HG02678 (cell line): ENCODE data around the gene INSYN2B.

ENCODE experiments used
- ATAC-seq: cut with Tn5 transposase; IDR thresholded peaks from one replicate; pipeline ENCODE4 v1.9.1; 2021; ENCODE audit warnings: mild to moderate bottlenecking, moderate library complexity; ENCODE audit not compliant: unreplicated experiment

INSYN2B gene

DNA sequence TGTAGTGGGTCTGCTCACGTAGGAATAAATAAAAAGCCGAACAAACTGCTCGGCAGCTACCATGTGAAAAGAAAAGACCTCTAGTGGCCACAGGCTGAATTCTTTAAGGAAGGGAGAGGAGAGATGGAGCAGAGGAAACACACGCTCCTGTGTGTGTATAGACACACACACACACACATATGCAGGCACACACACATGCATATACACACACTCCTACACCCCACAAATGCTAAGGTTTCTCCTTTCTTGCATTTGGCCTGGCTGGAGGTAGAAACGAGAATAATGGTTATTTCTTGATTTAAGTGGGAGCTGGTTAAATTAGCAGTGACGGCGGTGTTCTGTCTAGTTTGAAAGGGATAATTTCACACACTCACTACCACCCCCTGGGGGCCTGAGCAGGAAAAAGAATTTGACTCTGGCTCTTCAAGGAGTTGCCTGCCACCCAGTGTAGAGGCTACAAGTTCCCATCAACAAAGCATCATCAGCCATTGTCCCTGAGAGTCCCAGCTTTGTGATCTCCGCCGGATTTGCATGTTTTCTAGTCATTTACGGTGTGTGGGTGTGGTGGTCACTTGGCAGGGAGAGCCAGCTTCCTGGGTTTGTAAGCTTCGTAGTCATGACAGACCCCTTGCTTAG lies at the start of gene INSYN2B:
Gene INSYN2B, minus strand, starts transcription at position 78 of the 636 bp plus-strand sequence. CDS start 96,597 bp downstream, outside the sequence.
- no peak for ATAC-seq

DNA sequence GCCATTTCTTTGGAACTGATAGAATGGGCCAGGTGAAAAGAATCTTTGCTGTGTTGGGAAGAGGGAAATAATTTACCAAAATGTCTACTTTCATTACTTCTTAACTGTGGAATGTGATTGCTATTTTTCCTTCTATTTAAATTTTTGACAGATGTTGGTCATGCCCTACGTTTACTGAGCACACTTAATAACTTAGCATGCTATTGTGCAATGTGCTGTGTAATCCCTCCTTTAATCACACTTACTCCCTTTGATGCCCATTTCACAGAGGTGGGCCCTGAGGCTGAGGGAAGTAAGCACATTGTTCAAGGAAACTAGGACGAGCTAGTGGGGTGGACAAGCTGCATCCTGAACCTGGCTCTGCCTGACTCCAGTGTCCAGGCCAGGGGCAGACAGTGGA lies 47.8 kb upstream of the INSYN2B start:
- no peak for ATAC-seq

DNA sequence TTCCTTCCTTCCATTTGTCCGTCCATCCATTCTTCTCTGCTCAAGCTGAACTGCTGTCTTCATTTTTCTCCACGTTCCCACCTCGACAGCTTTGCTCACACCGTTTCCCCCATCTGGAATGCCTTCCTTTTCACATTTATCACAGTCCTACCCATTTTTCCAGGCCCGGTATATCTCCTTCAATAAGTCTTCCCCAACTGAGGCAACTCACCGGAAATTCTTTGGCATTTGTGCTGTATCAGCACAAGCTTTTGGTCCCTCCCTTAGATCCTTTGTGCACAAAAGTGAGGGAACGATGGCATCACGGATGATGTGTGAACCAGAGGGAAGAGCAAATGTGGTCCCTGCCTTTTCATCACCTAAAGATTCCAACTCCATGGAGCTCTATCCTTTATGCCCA lies 45.6 kb upstream of the INSYN2B start:
- ATAC-seq: no peak

DNA sequence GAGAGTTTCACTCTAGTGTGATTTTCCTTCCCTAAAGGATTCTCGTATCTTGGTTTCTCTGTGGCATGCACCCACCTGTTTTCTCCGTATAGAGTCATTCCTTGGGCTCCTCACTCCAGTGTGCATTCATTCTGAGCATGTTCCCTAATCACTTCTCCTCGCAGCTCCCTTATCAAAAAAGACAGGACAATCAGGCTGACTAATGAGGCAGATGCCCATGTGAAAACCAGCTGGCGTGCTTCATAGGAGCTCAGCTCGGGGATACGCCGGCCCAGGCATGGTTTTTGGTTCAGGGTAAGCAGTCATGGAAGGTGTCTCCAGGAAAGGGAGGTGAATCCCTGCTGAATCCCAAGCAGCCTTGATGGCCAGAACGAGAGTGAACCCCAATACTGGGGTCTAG lies 41.2 kb upstream of the INSYN2B start:
- ATAC-seq: no peak

DNA sequence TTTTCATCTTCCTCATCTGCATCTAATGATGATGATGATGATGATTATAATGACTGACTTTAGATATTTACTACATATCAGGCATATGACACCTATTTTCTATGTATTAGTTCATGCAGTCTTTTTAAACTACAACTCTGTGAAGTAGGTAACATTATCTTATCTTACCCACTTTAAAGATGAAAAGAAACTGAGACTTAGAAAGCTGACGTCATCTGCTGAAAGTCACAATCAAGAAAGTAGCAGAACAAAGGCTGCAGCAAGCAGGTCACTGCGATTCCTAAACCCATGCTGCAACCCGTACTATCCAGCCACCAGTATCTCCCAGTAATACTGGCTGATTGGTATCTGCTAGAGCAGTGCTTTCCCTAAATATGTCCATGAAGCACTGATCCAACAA lies 40.1 kb upstream of the INSYN2B start:
- ATAC-seq: no peak

DNA sequence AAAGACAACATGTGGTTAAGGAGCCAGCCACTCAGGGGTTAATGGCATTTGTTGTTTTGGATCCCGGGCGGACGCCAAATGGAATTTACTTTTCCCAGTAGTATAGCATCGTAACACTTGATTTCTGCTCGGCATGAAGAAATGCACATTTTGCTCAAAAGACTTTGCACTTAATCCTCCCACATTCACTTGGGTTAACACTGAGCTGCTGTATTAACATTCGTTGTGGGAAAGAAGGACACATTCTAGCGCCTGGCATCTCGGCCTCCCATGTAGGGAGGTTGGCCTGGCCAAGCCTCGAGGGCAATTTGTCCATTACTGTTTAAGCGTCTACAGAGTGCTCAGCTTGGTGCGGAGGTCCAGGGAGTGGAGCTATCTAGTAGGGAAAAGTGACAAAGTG lies 32.3 kb upstream of the INSYN2B start:
- no peak for ATAC-seq

DNA sequence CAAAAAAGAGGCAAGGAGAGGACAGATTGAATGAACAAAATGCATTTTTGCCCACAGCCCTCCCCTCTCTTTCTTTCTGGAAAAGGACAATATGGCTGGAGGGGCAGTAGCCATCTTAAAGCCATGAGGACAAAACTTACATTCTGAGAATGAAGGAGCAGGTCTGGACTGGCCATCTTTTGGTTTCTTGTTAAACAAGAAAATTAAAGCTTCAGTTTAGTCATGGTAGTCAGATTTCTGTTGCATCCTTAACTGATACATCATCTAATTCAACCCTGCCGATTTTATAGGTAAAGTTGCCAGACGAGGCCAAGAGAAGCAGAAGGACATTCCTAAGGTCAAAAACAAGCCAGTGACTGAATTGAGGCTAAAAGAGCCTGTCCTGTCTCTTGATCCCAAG lies 31.5 kb upstream of the INSYN2B start:
- no peak for ATAC-seq

DNA sequence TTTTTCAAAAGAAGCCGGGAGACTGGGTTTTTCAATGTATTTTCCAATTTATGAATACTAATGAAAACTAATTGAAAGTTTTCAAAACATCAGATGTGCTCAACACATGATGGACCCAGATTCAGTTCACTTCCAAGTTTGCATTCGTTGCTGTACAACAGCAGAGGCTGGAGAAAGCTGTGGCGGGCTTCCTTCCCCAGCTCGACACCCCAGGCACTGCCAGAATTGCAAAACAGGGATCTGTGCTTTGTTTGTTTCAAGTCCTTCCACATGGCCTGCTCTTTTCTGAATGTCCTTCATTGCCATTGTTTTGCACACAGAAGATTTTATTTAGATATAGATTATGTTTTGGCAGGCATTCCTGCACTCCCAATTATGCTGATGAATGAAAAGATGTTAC lies 30.3 kb upstream of the INSYN2B start:
- ATAC-seq: no peak

DNA sequence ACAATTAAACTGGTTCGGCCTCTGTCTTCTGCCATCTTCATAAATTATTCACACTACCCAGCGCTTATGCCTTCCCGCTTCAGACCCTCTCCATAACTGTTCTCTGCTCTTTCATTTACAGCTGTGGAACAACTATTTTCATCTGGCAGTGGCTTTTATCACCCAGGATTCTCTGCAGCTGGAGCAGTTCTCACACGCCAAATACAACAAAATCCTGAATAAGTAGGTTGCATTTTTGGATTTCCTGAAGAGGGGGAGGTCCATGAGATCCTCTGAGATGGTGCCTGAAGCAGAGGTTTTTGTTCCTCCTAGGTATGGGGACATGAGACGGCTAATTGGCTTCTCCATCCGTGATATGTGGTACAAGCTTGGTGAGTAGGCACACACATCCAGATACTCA lies 28.1 kb upstream of the INSYN2B start:
- no peak for ATAC-seq

DNA sequence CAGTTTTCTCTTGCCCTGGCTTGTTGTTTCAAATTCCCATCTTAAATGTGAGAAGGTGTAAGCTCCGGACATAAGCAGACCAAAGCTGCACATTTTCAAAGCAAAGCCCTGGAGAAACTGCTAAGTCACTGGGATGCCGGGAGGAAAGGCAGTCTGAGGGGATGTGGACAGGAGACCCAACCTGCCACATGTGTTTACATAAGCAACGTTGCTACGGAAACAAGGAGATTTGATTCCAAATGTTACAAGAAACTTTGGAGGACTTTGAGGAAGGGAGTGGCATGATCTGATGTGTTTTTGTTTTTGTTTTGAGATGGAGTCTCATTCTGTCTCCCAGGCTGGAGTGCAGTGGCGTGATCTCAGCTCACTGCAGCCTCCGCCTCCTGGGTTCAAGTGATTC lies 25.7 kb upstream of the INSYN2B start:
- ATAC-seq: no peak

DNA sequence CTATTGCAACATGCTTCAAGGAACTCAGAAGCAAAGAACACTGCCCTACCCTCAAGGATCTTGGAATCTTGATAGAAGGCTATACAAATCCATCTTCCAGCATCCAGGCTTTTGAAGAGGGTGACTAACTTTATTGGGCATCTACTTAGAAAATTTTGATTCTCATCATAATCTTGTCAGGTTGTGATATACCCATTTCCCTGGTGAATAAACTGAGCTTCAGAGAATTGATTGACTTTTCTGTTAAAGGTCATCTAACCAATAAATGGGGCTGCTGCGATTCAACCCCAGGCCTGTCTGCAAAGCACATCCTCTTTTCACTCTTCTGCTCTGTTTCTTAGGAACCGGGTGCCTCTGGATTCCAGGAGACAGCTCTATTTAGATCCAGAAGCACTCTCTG lies 19.9 kb upstream of the INSYN2B start:
- no peak for ATAC-seq

DNA sequence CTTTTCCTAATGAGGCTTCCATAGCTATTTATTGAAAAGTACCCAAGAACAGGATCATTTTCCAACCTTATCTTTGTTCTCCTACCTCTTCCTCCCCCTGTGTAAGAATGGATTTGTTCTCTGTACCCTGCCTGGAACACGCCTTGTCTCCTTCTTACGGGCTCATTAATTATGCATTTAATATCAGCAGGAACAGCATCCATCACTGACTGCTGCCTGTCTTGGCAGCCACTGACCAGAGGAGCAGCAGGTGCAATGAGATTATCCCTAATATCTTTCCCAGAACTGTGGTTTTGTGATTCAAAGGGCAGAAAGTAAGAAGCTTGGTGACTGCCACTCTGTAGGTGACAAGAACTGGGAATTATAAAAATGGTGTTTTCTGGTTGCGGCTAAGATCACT lies 19.3 kb upstream of the INSYN2B start:
- no peak for ATAC-seq

DNA sequence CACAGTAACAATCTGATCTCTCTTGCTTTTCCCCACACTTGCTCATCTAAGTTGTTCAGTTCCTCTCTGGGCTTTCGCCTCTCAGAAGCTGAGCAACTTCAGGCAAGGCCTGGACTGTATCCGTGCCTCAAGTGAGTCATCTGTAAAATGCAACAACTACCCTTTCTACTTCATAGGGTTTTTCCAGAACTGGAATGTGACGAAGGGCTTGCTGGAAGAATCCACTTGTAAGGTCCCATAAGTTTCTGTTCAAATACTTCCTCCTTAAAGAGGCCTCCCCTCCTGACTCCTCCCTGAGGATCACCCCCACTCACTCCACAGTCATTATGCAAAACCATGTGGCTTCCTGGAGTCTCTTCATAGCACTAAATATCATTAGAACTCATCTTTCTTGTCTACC lies 17.5 kb upstream of the INSYN2B start:
- no peak for ATAC-seq

DNA sequence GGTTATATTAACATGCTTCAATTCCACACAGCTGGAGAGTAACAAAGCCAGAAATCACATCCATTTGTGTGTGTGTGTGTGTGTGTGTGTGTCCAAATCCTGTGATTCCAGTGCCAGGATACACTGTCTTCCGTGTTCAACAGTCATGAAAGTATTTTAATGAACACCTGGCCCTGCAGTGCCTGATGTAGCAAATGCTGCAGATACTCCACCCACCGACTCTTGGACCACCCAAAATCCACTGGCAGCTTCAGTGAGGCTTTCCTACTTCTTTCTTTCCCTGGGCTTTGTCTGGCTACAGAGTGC lies 13.1 kb upstream of the INSYN2B start:
- no peak for ATAC-seq

DNA sequence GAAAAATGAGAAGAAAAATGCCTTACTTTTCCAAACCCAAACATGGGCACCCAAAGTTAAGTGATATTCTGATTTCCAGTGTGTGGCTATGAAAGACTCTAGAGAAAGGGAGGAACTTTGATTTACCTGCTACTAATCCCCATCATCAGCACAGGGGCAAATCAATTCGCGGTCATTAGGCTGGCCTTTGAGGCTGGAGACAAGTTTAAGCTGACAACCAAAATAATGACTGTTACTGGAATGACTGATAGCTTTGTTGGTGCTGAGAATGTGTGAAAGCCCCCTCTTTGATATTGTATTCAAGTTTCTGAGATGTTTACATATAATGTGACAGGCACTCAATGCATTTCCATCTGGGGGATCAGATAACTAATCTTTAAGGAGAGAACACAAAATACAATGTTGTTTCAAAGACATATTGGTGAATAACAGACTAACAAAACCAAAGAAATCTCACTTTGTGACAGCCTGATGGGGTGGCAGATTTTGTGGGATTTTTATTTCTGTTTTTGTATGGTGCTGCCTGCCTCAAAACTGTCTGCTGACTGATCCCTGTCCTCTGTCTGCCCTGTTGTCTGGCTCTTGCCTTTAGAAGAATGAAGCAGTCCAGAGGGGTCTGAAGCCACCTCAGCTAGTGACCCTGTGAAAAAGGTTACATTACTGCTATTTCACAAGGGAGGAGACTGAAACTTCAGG lies 12.6 kb upstream of the INSYN2B start:
- ATAC-seq: no peak

DNA sequence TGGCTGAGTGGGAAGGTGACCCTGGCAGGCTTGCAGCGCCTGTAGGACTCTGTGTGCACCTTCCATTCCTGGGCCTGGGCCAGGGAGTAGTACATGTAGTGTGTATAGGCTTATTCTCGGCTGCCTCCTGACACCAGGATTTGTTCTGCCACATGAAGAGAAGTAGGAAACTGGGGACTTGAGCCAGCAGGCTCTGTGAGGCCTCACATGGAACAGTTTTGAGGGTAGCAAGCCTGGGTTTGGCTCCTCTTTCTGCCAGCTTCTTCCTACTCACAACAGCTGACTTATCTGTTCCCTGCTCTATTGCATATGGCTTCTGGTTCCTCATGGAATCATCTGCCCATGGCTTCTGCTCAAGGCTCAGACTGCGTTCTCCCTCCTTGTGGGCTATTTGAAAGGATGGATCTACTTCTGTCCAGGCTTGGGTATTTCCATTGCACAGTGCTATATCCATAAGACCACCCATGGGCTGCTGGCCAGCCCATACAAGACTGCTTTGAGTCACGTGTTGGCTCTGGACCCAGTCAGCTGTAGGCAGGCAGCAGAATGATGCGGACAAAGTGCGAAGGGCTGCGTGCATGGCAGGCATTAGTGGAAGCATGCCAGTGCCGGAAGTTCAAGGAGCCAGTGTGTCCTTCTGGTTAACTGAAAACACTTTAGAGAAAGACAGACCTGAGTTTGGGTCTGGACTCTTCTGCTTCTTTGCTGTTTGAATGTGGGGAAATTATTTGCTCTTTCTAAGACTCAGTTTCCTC lies 11.0 kb upstream of the INSYN2B start:
- no peak for ATAC-seq

DNA sequence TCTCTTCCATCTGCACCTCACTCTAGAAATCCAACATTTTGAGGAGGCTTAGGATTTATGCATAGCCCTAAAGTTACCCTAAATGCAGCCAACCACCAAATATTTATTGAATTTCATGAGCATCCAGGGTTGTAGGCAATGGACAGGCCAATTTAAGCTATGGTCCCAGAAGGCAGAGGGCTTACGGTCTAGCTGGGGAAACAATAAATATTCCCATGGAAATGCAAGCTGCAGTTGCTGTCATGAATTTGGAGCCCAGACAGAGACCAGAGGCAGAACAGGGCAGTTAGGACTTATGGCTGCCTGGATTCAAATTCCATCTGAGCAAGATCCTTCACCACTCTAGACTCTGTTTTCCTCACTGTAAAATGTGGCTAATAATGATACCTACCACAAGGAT lies 9.1 kb upstream of the INSYN2B start:
- no peak for ATAC-seq

DNA sequence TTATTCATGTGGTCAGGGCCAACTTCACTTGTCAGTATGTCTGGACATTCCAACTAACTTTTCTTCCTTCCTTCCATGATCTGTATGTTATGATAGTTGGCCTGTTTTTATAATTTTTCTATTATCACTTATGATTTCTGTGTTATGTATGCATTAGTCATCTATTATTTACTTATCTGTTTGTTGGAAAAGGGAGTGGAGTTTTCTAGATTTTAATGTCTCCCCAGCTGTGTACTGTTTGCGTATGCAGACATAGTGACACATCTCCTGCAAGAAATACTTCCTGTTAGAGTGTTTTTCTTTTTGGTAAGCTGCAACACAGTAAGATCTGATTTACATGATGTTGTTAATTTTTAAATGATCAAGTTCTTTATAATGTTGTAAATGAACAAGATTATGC lies 8.7 kb upstream of the INSYN2B start:
- no peak for ATAC-seq

DNA sequence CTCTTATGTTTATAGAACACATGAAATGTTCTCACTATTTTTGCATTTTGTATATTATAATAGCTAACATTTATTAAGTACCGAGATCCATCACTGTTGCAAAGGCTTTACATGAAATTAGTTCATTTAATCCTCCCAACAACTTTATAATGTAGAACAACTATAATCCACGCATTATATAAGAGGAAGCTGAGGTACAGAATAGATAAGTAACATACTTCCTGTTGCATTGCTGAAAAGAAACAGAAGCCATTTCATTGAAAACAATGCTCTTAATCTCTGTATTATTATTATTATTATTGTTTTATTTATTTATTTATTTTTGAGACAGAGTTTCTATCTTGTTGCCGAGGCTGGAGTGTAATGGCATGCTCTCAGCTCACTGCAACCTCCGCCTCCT lies 7.9 kb upstream of the INSYN2B start:
- ATAC-seq: no peak

DNA sequence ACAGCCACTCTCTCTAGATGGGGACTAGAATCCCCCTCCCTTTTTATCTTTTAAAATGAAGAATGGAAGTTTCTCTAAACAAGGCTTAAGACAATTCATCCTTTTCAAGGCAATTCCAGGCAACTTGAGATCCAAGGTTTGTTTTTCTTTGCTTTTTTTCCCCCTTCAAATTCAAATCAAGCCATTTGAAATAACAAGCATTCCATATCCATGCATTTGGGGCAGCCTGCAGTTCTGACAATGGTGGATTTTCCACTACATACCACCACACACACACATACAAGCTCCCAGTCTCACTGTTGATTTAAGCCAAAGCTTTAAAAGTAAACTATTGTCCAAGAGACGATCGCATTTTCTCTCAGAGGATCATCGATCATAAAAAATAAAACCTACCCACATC lies 424 bp downstream of the INSYN2B start:
- ATAC-seq: no peak

DNA sequence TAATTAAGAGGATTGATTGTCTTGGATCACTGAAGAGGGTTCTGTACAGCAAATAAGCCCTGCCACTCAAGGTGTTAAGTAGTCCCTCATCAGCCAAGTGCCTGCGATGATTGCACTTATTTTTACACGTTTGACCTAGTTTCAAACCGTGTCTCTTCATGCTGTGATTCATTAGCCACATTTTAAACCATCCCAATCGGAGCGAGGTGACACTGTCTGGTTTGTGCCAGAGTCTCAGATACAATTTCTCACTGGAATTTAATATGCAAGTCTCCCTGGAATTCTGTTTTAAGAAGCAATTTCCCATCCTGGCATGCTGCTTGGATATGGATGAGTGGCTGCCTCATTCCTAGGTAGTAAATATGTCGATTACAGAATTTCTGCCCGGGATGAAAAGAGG lies 1.6 kb downstream of the INSYN2B start:
- ATAC-seq: no peak

DNA sequence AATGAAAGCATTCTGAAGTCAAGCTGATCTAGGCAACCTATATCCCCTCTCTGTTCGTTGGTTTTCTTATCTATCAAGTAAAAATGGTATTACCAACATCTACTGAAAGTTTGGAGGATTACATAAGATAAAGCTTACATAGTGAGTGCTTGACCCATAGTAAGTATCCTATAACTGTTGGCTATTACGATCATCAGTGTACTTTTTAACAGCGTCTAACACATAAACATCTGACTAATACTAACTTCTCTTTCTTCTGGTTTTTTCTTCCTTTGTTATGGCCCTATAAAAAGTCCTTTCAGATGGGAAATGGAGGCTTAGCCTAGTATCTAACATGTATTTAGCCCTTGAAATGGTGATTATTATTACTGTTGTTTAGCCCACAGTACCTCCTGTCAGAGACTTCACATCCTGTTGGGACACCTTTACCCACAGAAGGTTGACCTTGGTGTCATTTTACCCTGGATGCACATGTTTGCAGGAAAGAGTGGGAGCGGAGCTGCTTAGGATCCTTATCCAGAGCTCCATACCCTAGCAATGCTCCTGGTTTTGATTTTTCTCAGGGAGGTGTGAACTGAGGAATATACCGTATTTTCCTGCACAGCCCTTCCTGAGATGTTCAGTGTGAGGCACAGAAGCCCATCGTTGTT lies 6.0 kb downstream of the INSYN2B start:
- ATAC-seq: no peak
